ENCODE data around the gene FIG4. TPM values are rescaled to one million over a fixed set of nuclear protein-coding genes. Genes with fewer than 3 reads are reported as not detected.

FIG4 gene
- total RNA-seq, 1 experiment from 2014 or later, result 21.3 TPM

DNA sequence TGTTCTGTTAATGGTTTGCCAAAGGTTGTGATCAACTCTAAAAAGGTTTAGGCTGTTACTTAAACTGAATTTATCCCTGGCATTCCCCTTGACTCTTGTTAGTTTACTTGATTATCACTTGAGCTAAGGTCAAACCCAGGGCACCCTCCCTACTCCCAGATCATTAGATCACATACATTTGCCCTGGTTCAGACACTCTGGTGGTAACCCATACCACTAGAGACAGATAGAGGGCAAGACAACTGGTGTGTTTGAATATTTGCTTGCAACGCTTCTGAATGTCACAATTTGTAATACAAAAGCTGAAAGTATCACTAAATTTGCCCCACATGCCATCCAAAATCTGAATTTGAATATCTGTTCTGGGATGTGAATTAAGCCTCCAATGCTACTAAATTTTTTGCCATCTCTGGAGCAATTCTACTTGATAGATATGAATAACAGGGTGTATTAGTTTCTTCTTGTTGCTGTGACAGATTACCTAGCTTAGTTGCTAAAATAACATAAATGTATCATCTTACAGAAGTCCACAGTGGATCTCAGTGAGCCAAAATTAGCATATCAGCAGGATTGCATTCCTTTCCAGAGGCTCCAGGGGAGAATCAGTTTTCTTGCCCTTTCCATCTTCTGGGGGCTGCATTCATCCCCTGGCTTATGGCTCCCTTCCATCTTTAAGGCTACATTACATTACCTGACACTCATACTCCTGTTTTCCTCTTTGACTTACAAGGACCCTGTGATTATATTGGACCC, 45.4 kb downstream of the FIG4 start:
- no peaks in the 10 kb centered on the region for H3K27me3 Mint-ChIP-seq (ENCODE audit: low read depth)
- DNase-seq (ENCODE audit: low spot score) (no peak), ATAC-seq (peak; percentile 96)
- peak overlapping the region; percentile 1; the same call in 1 of the 2 replicates for H3K4me3 Mint-ChIP-seq
- POLR2A ChIA-PET, result no interaction called here
- TF ChIP-seq TEAD1 (CRISPR knock-in tag; IDR thresholded peaks at IDR 0.05) (peak; percentile 45; the same call in 1 of the 2 replicates), ZNF423 (CRISPR knock-in tag; IDR thresholded peaks at IDR 0.05) (0 out of 2 replicates have a peak, but pooled peaks have one; percentile 14)
- TF ChIP-seq, protein P1, sequence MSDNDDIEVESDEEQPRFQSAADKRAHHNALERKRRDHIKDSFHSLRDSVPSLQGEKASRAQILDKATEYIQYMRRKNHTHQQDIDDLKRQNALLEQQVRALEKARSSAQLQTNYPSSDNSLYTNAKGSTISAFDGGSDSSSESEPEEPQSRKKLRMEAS (CRISPR knock-in tag; IDR thresholded peaks at IDR 0.05), result no peak
- peaks cover 19% of the 10 kb centered on the region for H3K36me3 Mint-ChIP-seq
- H3K27ac Mint-ChIP-seq, result peak overlapping the region; percentile 68; the same call in 1 of the 2 replicates
- peaks cover 38% of the 10 kb centered on the region for H3K4me1 Mint-ChIP-seq
- 0 out of 2 replicates have a peak, but pooled peaks cover 4% of the 10 kb centered on the region for H3K9me3 Mint-ChIP-seq
- CTCF ChIA-PET, result interaction anchor here (1.1 to 2.2 kb wide), 3 partner anchors 47 to 303 kb away, joined by 3 to 10 read pairs (median 10); no protein-coding TSS in a partner anchor

DNA sequence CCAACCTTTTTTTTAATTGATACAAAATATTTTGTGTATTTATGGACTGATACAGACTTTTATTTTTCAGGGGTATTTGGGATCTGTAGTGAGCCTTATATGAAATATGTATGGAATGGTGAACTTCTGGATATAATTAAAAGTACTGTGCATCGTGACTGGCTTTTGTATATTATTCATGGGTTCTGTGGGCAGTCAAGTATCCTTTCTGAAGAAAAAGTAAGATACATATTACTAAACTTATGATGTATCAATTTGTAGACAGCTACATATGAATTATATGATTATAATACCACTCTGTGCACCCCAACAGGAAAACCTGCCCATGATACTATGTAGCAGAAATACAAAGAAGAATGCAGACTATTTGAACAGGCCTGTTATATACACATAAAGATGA, 47.2 kb downstream of the FIG4 start:
- no peaks in the 10 kb centered on the region for H3K27me3 Mint-ChIP-seq (ENCODE audit: low read depth)
- peaks cover 19% of the 10 kb centered on the region for H3K36me3 Mint-ChIP-seq
- ChIA-PET POLR2A (no interaction called here), CTCF (no interaction called here)
- H3K9me3 Mint-ChIP-seq, result 0 out of 2 replicates have a peak, but pooled peaks cover 4% of the 10 kb centered on the region
- peaks cover 38% of the 10 kb centered on the region for H3K4me1 Mint-ChIP-seq
- H3K27ac Mint-ChIP-seq, result no peak overlapping the region
- TF ChIP-seq SMAD4 (CRISPR knock-in tag; IDR thresholded peaks at IDR 0.05), result no peak
- TF ChIP-seq GABPB1 (CRISPR knock-in tag; IDR thresholded peaks at IDR 0.05), result no peak
- no peak for TF ChIP-seq NFE2L1 (CRISPR knock-in tag; IDR thresholded peaks at IDR 0.05)
- no peak for TF ChIP-seq ESRRA (CRISPR knock-in tag; IDR thresholded peaks at IDR 0.05; ENCODE audit: borderline replicate concordance)
- no peak for TF ChIP-seq ZNF671 (CRISPR knock-in tag; IDR thresholded peaks at IDR 0.05)
- TF ChIP-seq, protein P2, sequence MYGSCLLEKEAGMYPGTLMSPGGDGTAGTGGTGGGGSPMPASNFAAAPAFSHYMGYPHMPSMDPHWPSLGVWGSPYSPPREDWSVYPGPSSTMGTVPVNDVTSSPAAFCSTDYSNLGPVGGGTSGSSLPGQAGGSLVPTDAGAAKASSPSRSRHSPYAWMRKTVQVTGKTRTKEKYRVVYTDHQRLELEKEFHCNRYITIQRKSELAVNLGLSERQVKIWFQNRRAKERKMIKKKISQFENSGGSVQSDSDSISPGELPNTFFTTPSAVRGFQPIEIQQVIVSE (CRISPR knock-in tag; IDR thresholded peaks at IDR 0.05; ENCODE audit: borderline replicate concordance), result no peak
- TF ChIP-seq PRRX2 (CRISPR knock-in tag; IDR thresholded peaks at IDR 0.05), result no peak
- TF ChIP-seq ZNF121 (CRISPR knock-in tag; IDR thresholded peaks at IDR 0.05), result no peak
- TF ChIP-seq JUN (CRISPR knock-in tag; IDR thresholded peaks at IDR 0.05), result no peak
- no peak for TF ChIP-seq FOXK1 (CRISPR knock-in tag; IDR thresholded peaks at IDR 0.05)
- TF ChIP-seq, protein P3, sequence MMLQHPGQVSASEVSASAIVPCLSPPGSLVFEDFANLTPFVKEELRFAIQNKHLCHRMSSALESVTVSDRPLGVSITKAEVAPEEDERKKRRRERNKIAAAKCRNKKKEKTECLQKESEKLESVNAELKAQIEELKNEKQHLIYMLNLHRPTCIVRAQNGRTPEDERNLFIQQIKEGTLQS (CRISPR knock-in tag; conservative IDR thresholded peaks at IDR 0.05), result no peak
- TF ChIP-seq, protein P4, sequence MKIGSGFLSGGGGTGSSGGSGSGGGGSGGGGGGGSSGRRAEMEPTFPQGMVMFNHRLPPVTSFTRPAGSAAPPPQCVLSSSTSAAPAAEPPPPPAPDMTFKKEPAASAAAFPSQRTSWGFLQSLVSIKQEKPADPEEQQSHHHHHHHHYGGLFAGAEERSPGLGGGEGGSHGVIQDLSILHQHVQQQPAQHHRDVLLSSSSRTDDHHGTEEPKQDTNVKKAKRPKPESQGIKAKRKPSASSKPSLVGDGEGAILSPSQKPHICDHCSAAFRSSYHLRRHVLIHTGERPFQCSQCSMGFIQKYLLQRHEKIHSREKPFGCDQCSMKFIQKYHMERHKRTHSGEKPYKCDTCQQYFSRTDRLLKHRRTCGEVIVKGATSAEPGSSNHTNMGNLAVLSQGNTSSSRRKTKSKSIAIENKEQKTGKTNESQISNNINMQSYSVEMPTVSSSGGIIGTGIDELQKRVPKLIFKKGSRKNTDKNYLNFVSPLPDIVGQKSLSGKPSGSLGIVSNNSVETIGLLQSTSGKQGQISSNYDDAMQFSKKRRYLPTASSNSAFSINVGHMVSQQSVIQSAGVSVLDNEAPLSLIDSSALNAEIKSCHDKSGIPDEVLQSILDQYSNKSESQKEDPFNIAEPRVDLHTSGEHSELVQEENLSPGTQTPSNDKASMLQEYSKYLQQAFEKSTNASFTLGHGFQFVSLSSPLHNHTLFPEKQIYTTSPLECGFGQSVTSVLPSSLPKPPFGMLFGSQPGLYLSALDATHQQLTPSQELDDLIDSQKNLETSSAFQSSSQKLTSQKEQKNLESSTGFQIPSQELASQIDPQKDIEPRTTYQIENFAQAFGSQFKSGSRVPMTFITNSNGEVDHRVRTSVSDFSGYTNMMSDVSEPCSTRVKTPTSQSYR (CRISPR knock-in tag; IDR thresholded peaks at IDR 0.05), result no peak
- no peak for TF ChIP-seq IRF2 (CRISPR knock-in tag; IDR thresholded peaks at IDR 0.05; ENCODE audit: borderline replicate concordance, low read depth)
- TF ChIP-seq ZNF232 (CRISPR knock-in tag; IDR thresholded peaks at IDR 0.05), result no peak
- no peak for ATAC-seq
- DNase-seq (ENCODE audit: low spot score), result no peak
- H3K4me3 Mint-ChIP-seq, result no peak overlapping the region

DNA sequence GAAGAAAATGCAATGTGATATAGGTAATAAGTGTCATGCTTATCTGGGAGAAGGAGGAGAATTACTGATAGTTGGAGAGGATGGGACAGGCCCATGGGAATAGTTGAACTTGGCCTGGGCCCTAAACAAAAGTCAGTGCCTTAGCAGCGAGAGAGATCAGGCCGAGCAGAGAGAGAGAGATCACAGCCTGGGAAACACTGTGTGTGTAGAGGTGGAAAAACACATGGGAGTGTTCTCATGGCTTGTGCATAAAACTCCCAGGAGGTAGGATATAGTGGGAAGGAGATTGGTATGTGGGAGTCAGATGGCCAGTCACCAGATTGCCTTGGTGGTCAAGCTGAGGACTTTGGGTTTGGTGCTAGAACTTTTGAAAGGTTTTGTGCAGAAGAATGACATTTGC, 47.6 kb downstream of the FIG4 start:
- H3K36me3 Mint-ChIP-seq, result peaks cover 21% of the 10 kb centered on the region
- H3K4me3 Mint-ChIP-seq, result no peak overlapping the region
- H3K4me1 Mint-ChIP-seq, result peaks cover 38% of the 10 kb centered on the region
- ChIA-PET POLR2A (no interaction called here), CTCF (no interaction called here)
- H3K9me3 Mint-ChIP-seq, result 0 out of 2 replicates have a peak, but pooled peaks cover 4% of the 10 kb centered on the region
- DNase-seq (ENCODE audit: low spot score), result no peak
- H3K27ac Mint-ChIP-seq, result 0 out of 2 replicates have a peak overlapping the region, but pooled peaks have one; percentile 27
- ATAC-seq, result no peak
- TF ChIP-seq TP53 (CRISPR knock-in tag; IDR thresholded peaks at IDR 0.05) (no peak), ZNF671 (CRISPR knock-in tag; IDR thresholded peaks at IDR 0.05) (no peak), NFATC4 (CRISPR knock-in tag; IDR thresholded peaks at IDR 0.05) (no peak), SOX15 (CRISPR knock-in tag; IDR thresholded peaks at IDR 0.05) (no peak)
- TF ChIP-seq, protein P5, sequence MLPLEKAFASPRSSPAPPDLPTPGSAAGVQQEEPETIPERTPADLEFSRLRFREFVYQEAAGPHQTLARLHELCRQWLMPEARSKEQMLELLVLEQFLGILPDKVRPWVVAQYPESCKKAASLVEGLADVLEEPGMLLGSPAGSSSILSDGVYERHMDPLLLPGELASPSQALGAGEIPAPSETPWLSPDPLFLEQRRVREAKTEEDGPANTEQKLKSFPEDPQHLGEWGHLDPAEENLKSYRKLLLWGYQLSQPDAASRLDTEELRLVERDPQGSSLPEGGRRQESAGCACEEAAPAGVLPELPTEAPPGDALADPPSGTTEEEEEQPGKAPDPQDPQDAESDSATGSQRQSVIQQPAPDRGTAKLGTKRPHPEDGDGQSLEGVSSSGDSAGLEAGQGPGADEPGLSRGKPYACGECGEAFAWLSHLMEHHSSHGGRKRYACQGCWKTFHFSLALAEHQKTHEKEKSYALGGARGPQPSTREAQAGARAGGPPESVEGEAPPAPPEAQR (CRISPR knock-in tag; IDR thresholded peaks at IDR 0.05), result no peak
- H3K27me3 Mint-ChIP-seq (ENCODE audit: low read depth), result no peaks in the 10 kb centered on the region

Measured in WTC11 (cell line).